Epidermal melanocyte (primary cell): Measurements from ENCODE around the gene NLRP12.
"Not testable (repeated sequence)": the region's sequence is repeated elsewhere in the genome, so short reads cannot be mapped to it uniquely, and the experiment has no call there.

Experiments used
- DNase-seq: peaks from one replicate; pipeline ENCODE4 v3.0.0; 2011; ENCODE audit warnings: low spot score; ENCODE audit not compliant: insufficient read length

The NLRP12 gene

GRCh38 chr19:53782698-53783097, 41.4 kb downstream of the NLRP12 start:
- DNase-seq, result no peak

- not testable (repeated sequence) for DNase-seq
These were observed 42.8 kb downstream of the NLRP12 start for GRCh38 chr19:53781332-53781731.

- DNase-seq, result no peak
These were observed 43.6 kb downstream of the NLRP12 start for GRCh38 chr19:53780506-53780905.

- no peak for DNase-seq
These were observed 48.6 kb downstream of the NLRP12 start for GRCh38 chr19:53775524-53775923.

GRCh38 chr19:53774491-53774890, 49.6 kb downstream of the NLRP12 start:
- DNase-seq, result not testable (repeated sequence)

- no peak for DNase-seq
These were observed 50.1 kb downstream of the NLRP12 start for GRCh38 chr19:53773999-53774398.

- DNase-seq, result peak; percentile 23
These were observed 51.2 kb downstream of the NLRP12 start for GRCh38 chr19:53772943-53773342.

GRCh38 chr19:53771144-53771543, 53.0 kb downstream of the NLRP12 start:
- DNase-seq, result no peak

GRCh38 chr19:53769696-53770309, 54.3 kb downstream of the NLRP12 start:
- DNase-seq, result not testable (repeated sequence)

- no peak for DNase-seq
These were observed 55.7 kb downstream of the NLRP12 start for GRCh38 chr19:53768401-53768800.

GRCh38 chr19:53758991-53759390, 65.1 kb downstream of the NLRP12 start:
- DNase-seq, result not testable (repeated sequence)
